WTC11 (cell line): Measurements from ENCODE around the gene VSX1.

Experiments
- ELF4 ChIP-seq: sonication (generic); formaldehyde crosslinking; IDR thresholded peaks from 2 replicates; pipeline ENCODE4 v1.8.1; 2022; ENCODE audit warnings: low read depth, mild to moderate bottlenecking, moderate library complexity, missing genetic modification reagents
- FOXJ3 ChIP-seq: sonication (generic); formaldehyde crosslinking; IDR thresholded peaks from 2 replicates; pipeline ENCODE4 v1.9.0; 2021; ENCODE audit warnings: missing genetic modification reagents, mild to moderate bottlenecking, borderline replicate concordance
- RORB ChIP-seq: fragments of 250-450 bp; sonication (Bioruptor Pico); IDR thresholded peaks from 2 replicates; pipeline ENCODE4 v1.9.0; 2021; ENCODE audit warnings: mild to moderate bottlenecking
- SOX15 ChIP-seq: fragments of 250-450 bp; sonication (Bioruptor Pico); IDR thresholded peaks from 2 replicates; pipeline ENCODE4 v1.9.0; 2021; ENCODE audit warnings: mild to moderate bottlenecking
- TF ChIP-seq, protein P1 (sequence below): sonication (generic); formaldehyde crosslinking; IDR thresholded peaks from 2 replicates; pipeline ENCODE4 v1.8.1; 2023; ENCODE audit warnings: mild to moderate bottlenecking, missing genetic modification reagents
- TF ChIP-seq, protein P2 (sequence below): sonication (generic); formaldehyde crosslinking; IDR thresholded peaks from 2 replicates; pipeline ENCODE4 v1.8.0; 2022; ENCODE audit warnings: mild to moderate bottlenecking, missing genetic modification reagents
- TF ChIP-seq, protein P3 (sequence below): sonication (generic); formaldehyde crosslinking; conservative IDR thresholded peaks from 2 replicates; pipeline ENCODE4 v1.8.1; 2022; ENCODE audit warnings: mild to moderate bottlenecking, missing genetic modification reagents
- TF ChIP-seq, protein P4 (sequence below): fragments of 250-450 bp; sonication (Bioruptor Pico); conservative IDR thresholded peaks from 2 replicates; pipeline ENCODE4 v1.9.0; 2021; ENCODE audit warnings: mild to moderate bottlenecking
- TF ChIP-seq, protein P5 (sequence below): fragments of 200-600 bp; IDR thresholded peaks from 2 replicates; pipeline ENCODE4 v1.8.0; 2022; ENCODE audit warnings: antibody characterized with exemption
- TF ChIP-seq, protein P6 (sequence below): sonication (generic); formaldehyde crosslinking; IDR thresholded peaks from 2 replicates; pipeline ENCODE4 v1.8.0; 2022; ENCODE audit warnings: missing genetic modification reagents

DNA sequence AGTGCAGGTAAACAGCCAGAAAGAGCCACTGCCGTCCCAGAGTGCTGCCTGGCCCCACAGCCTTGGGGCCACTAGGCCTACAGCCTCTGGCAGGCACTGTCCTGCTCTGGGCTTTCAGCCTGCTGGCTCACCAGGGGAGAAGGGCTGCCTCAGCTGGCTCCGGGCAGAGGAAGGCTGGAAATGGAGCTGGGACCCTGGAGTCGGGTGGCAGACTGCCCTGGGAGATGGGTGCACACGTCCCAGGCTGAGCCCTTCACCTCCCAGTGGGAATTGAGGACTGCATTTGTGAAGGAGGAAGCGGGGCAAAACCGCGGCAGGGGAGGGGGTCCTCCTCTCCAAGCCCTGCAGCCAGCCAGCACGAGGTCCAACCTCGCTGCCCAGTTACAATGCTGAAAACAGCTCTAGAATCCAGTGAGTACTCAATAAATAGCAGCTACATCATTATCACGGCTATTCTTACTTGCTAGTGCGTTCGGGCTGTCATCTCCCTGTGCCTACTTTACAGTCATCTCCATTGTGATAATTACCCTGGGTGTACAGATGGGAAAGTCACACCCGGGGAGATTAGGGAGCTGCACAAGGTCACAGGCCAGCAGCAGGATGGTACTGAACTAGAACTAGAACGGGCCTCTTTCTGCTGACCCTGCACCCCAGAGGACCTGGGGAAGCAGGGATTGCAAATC lies 37.1 kb downstream of the VSX1 start:
- TF ChIP-seq, protein P1, sequence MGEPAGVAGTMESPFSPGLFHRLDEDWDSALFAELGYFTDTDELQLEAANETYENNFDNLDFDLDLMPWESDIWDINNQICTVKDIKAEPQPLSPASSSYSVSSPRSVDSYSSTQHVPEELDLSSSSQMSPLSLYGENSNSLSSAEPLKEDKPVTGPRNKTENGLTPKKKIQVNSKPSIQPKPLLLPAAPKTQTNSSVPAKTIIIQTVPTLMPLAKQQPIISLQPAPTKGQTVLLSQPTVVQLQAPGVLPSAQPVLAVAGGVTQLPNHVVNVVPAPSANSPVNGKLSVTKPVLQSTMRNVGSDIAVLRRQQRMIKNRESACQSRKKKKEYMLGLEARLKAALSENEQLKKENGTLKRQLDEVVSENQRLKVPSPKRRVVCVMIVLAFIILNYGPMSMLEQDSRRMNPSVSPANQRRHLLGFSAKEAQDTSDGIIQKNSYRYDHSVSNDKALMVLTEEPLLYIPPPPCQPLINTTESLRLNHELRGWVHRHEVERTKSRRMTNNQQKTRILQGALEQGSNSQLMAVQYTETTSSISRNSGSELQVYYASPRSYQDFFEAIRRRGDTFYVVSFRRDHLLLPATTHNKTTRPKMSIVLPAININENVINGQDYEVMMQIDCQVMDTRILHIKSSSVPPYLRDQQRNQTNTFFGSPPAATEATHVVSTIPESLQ (CRISPR knock-in tag), result no peak
- TF ChIP-seq, protein P2, sequence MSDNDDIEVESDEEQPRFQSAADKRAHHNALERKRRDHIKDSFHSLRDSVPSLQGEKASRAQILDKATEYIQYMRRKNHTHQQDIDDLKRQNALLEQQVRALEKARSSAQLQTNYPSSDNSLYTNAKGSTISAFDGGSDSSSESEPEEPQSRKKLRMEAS (CRISPR knock-in tag), result no peak
- TF ChIP-seq RORB (CRISPR knock-in tag) (no peak), SOX15 (CRISPR knock-in tag) (no peak), FOXJ3 (CRISPR knock-in tag) (no peak), ELF4 (CRISPR knock-in tag) (no peak)
- TF ChIP-seq, protein P3, sequence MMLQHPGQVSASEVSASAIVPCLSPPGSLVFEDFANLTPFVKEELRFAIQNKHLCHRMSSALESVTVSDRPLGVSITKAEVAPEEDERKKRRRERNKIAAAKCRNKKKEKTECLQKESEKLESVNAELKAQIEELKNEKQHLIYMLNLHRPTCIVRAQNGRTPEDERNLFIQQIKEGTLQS, result no peak
- TF ChIP-seq, protein P4, sequence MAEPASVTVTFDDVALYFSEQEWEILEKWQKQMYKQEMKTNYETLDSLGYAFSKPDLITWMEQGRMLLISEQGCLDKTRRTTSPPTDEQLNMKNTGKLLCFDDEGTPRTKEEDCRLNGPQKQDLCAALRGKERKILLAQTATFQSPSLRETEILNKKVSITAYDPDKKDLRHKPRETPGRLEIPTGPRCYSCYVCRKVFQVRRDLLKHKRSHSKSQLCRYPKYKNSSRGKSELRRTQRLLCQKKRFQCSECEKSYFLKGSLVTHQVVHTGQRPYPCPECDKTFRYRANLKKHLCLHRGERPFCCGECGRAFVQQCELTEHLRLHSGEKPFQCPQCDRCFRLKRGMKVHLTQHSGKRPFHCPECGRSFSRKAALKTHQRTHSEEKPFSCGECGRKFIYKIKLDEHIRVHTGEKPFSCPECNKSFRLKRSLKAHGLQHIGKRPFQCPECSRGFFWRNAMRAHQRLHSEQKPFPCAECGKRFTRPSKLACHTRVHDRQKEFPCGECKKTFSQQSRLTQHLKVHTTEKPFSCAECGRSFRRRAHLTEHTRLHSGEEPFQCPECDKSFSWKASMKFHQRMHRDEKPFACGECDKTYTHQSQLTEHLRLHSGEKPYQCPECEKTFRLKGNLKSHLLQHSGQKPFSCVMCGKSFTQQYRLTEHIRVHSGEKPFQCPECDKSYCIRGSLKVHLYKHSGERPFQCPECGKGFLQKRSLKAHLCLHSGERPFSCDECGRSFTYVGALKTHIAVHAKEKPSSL, result no peak
- TF ChIP-seq, protein P5, sequence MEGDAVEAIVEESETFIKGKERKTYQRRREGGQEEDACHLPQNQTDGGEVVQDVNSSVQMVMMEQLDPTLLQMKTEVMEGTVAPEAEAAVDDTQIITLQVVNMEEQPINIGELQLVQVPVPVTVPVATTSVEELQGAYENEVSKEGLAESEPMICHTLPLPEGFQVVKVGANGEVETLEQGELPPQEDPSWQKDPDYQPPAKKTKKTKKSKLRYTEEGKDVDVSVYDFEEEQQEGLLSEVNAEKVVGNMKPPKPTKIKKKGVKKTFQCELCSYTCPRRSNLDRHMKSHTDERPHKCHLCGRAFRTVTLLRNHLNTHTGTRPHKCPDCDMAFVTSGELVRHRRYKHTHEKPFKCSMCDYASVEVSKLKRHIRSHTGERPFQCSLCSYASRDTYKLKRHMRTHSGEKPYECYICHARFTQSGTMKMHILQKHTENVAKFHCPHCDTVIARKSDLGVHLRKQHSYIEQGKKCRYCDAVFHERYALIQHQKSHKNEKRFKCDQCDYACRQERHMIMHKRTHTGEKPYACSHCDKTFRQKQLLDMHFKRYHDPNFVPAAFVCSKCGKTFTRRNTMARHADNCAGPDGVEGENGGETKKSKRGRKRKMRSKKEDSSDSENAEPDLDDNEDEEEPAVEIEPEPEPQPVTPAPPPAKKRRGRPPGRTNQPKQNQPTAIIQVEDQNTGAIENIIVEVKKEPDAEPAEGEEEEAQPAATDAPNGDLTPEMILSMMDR, result no peak
- TF ChIP-seq, protein P6, sequence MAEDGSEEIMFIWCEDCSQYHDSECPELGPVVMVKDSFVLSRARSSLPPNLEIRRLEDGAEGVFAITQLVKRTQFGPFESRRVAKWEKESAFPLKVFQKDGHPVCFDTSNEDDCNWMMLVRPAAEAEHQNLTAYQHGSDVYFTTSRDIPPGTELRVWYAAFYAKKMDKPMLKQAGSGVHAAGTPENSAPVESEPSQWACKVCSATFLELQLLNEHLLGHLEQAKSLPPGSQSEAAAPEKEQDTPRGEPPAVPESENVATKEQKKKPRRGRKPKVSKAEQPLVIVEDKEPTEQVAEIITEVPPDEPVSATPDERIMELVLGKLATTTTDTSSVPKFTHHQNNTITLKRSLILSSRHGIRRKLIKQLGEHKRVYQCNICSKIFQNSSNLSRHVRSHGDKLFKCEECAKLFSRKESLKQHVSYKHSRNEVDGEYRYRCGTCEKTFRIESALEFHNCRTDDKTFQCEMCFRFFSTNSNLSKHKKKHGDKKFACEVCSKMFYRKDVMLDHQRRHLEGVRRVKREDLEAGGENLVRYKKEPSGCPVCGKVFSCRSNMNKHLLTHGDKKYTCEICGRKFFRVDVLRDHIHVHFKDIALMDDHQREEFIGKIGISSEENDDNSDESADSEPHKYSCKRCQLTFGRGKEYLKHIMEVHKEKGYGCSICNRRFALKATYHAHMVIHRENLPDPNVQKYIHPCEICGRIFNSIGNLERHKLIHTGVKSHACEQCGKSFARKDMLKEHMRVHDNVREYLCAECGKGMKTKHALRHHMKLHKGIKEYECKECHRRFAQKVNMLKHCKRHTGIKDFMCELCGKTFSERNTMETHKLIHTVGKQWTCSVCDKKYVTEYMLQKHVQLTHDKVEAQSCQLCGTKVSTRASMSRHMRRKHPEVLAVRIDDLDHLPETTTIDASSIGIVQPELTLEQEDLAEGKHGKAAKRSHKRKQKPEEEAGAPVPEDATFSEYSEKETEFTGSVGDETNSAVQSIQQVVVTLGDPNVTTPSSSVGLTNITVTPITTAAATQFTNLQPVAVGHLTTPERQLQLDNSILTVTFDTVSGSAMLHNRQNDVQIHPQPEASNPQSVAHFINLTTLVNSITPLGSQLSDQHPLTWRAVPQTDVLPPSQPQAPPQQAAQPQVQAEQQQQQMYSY (CRISPR knock-in tag), result no peak
